Measurements from ENCODE around the gene RMDN2.

DNA sequence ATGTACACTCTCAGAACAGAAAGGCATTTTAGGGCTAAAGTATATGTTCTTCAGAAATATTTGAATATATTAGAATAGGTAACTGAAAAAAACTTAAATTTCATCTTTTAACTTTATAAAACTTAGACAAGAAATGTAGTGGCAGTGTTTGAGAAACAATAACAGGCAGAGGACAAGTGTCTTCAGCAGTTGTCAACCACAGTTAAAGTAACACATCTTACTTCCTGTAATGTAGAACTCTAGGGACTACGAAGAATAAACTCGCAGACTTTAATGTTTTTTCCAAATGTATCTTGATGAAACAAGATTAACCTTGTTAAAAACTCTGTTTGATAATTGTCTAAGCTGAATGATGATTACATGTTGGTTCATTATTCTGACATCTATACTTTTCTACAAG, 50.7 kb downstream of the RMDN2 start:
- TF ChIP-seq CTCF (IDR thresholded peaks at IDR 0.05; ENCODE audit: low read depth, low read length, missing input control): no peak
- TF ChIP-seq RAD21 (IDR thresholded peaks at IDR 0.05): no peak
- no peak for TF ChIP-seq ZBTB33 (IDR thresholded peaks at IDR 0.05)
- no peak for TF ChIP-seq MAX (IDR thresholded peaks at IDR 0.05)
- no peak for TF ChIP-seq JUND (IDR thresholded peaks at IDR 0.05)
- no peak for TF ChIP-seq SP1 (IDR thresholded peaks at IDR 0.05)

All from liver (tissue), 3 donors.